BJ (cell line): ENCODE data around the gene RPS8. TPM values are rescaled to one million over a fixed set of nuclear protein-coding genes. Genes with fewer than 3 reads are reported as not detected.

Source experiments
- CTCF ChIA-PET: fragments of 350-600 bp; formaldehyde crosslinking; extraction: SDS; loops from one replicate; lab custom pipeline; 2021; ENCODE audit warnings: antibody characterized with exemption, inconsistent platforms; lab: Yijun Ruan, JAX
- POLR2A ChIA-PET: fragments of 300-600 bp; sonication (Branson Sonifier 250); formaldehyde crosslinking; extraction: SDS; loops from one replicate; lab custom pipeline; 2021; ENCODE audit warnings: antibody characterized with exemption; lab: Charles Lee
- DNase-seq: peaks from one replicate; pipeline ENCODE4 v3.0.0-alpha.2; 2011; ENCODE audit warnings: low read depth
- H3K27me3 ChIP-seq: 2 replicates; pipeline ENCODE4 v1.6.0; 2011; ENCODE audit warnings: low read length; ENCODE audit not compliant: control insufficient read depth, insufficient read depth
- H3K36me3 ChIP-seq: 2 replicates; pipeline ENCODE4 v1.5.1; 2011; ENCODE audit warnings: low read length; ENCODE audit not compliant: control insufficient read depth, insufficient read depth
- H3K4me3 ChIP-seq: 2 replicates; pipeline ENCODE4 v1.5.1; 2011; ENCODE audit warnings: low read depth, mild to moderate bottlenecking, control low read depth, low read length
- CTCF ChIP-seq: IDR thresholded peaks from 2 replicates; pipeline ENCODE4 v1.5.1; 2011; ENCODE audit warnings: low read depth, mild to moderate bottlenecking, control low read depth, inconsistent platforms, low read length, moderate library complexity; ENCODE audit not compliant: insufficient read depth
- polyA plus RNA-seq: library from polyadenylated mRNA; depleted of rRNA; stranded (reverse); fragments of >200 nt; gene quantifications from 2 replicates; pipeline ENCODE4 v1.2.3, GENCODE V29; 2011

RPS8 gene
- polyA plus RNA-seq, 1 experiment = 3,306 TPM

GRCh38 chr1:44775930-44776729, 790 bp downstream of the RPS8 start:
- no peak for TF ChIP-seq CTCF
- H3K27me3 ChIP-seq = no peaks in the 10 kb centered on the region
- CTCF ChIA-PET = interaction anchor here (0.7 to 4.1 kb wide), 6 partner anchors 9 to 45 kb away, joined by 3 to 15 read pairs (median 4); partner anchors contain the start of genes DYNLT4, PLK3 and RNU5D-1
- peaks cover 25% of the 10 kb centered on the region for H3K36me3 ChIP-seq
- peak overlapping the region; percentile 86 for H3K4me3 ChIP-seq
- POLR2A ChIA-PET = interaction anchor here (0.9 to 1.6 kb wide), 2 partner anchors 24 to 45 kb away, joined by 3 to 4 read pairs; partner anchors contain the start of genes PLK3 and RNU5D-1
- no peak for DNase-seq

- CTCF ChIA-PET = interaction anchor here (1.3 to 4.1 kb wide), 3 partner anchors 8 to 45 kb away, joined by 3 to 15 read pairs (median 4); partner anchors contain the start of gene RNU5D-1
- POLR2A ChIA-PET = interaction anchor here (0.9 kb wide), 1 partner anchor 46 kb away, joined by 3 read pairs; the partner anchor contains the start of gene RNU5D-1
- no peak for TF ChIP-seq CTCF
- H3K27me3 ChIP-seq = no peaks in the 10 kb centered on the region
- no peak for DNase-seq
- H3K4me3 ChIP-seq = peak overlapping the region; percentile 86
- H3K36me3 ChIP-seq = peaks cover 25% of the 10 kb centered on the region
Observed at GRCh38 chr1:44776730-44777068, 1.4 kb downstream of the RPS8 start.

- POLR2A ChIA-PET = no interaction called here
- TF ChIP-seq CTCF = no peak
- DNase-seq = no peak
- Histone ChIP-seq H3K36me3 (peaks cover 25% of the 10 kb centered on the region), H3K4me3 (no peak overlapping the region), H3K27me3 (no peaks in the 10 kb centered on the region)
- CTCF ChIA-PET = interaction anchor here (1.0 to 4.1 kb wide), 3 partner anchors 9 to 46 kb away, joined by 3 to 15 read pairs (median 4); partner anchors contain the start of gene RNU5D-1
Observed at GRCh38 chr1:44777547-44777946, 2.2 kb downstream of the RPS8 start.

GRCh38 chr1:44777969-44778635, 2.8 kb downstream of the RPS8 start:
- DNase-seq = no peak
- no peak overlapping the region for H3K4me3 ChIP-seq
- ChIA-PET CTCF (interaction anchor here (1.0 to 4.1 kb wide), 3 partner anchors 8 to 47 kb away, joined by 3 to 15 read pairs (median 4); partner anchors contain the start of gene RNU5D-1), POLR2A (no interaction called here)
- TF ChIP-seq CTCF = no peak
- no peaks in the 10 kb centered on the region for H3K27me3 ChIP-seq
- H3K36me3 ChIP-seq = peaks cover 25% of the 10 kb centered on the region
